ENCODE measurements around the gene BRD4. TPM values are rescaled to one million over a fixed set of nuclear protein-coding genes. Genes with fewer than 3 reads are reported as not detected.
A peak's percentile ranks its signal among the peaks of the same experiment; 100 is the strongest.

BRD4 gene
- total and polyA plus RNA-seq, 4 experiments from 2014 or later: 4.2 to 152 (median 98.4) TPM

DNA sequence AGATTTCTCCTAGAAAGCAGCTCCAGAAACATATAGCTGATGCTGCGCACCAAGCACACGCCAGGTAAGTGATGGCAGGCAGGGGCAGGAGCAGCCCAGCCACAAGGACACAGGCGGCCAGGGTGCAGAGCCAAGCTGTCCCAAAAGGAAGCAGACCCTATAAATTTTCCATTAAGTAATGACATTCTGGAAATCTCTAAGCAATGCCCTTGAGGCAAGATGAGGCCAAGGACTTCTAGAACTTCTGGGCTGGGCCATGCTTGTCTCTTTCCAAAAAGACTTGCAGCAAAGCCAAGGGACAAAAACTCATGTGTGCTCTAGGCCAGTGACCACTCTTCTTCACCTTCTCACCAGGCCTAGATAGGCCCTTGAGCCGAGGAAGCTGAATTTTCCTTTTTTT is 57.9 kb downstream of the BRD4 start:
- Histone ChIP-seq H3K4me1 (ENCODE audit: insufficient read depth, low read length) (peaks cover 46% of the 10 kb centered on the region), H3K9me3 (ENCODE audit: control insufficient read depth in 1 of 2, low read length in 2 of 2) (no peaks in the 10 kb centered on the region), H3K4me3 (ENCODE audit: low read length in 2 of 2) (no peak overlapping the region), H3K36me3 (ENCODE audit: insufficient read depth, low read length) (peaks cover 39% of the 10 kb centered on the region), H3K27me3 (ENCODE audit: insufficient read depth, low read length) (no peaks in the 10 kb centered on the region), H3K27ac (ENCODE audit: low read depth, low read length) (no peak overlapping the region)
- intact Hi-C loops (cut with micrococcal nuclease): no loop called here
- Mint-ChIP-seq H3K9me3 (peaks cover 0 to 2% (median 0%) of the 10 kb centered on the region in 8 donors), H3K27ac (peak overlapping the region in 4 of 7 donors; percentile 42 to 68 (median 42)), H3K4me1 (peaks cover 33 to 84% (median 63%) of the 10 kb centered on the region in 4 donors), H3K36me3 (peaks cover 31 to 47% of the 10 kb centered on the region in 2 donors), H3K27me3 (no peaks in the 10 kb centered on the region), H3K4me3 (peak overlapping the region in 1 of 8 donors; percentile 48)
- ChIA-PET CTCF (ENCODE audit: partially characterized antibody) (no interaction called here), POLR2A (ENCODE audit: partially characterized antibody) (interaction anchor here (0.6 kb wide), 1 partner anchor 14 kb away, joined by 3 read pairs; no protein-coding TSS in a partner anchor)
- DNase-seq: no peak

DNA sequence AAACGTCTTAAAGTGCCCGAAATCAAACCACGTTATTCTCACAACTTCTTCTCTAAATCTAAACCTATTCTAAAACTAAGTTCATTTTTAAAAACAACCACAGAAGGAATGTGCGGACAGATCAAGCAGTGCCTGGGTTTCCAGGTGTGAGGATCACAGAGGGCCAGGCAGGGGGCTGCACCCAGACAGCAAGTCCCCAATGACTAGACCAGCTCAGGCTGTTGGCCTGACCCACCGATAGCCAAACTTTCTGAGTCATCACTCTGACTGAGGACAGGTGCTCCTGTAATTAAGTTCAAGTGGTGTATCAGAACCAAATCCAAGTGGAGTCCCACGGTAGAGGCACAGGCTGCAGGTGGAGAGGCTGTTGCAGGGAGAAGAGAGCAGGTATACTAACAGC is 62.5 kb downstream of the BRD4 start:
- intact Hi-C loops (cut with micrococcal nuclease): no loop called here
- DNase-seq: no peak
- peaks cover 10 to 52% (median 42%) of the 10 kb centered on the region in 4 donors for H3K4me1 Mint-ChIP-seq

DNA sequence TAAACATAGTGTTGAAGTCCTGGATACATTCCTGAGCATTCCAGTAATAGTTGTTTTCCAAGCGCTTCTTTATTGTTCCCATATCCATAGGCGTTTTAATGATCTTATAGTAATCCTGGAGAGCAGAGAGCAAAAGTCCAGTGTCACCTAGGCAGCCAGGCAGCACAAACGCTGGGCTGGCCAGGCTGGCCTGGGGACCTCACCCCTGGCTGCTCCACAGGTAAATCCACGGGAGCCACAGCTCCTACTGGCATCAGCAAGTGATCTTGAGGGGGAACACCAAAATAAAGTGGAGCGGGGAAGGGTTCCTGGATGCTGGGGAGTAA is 63.4 kb downstream of the BRD4 start:
- peaks cover 7 to 44% (median 35%) of the 10 kb centered on the region in 4 donors for H3K4me1 Mint-ChIP-seq
- peaks cover 73 to 92% of the 10 kb centered on the region in 2 donors for H3K36me3 Mint-ChIP-seq
- H3K27me3 Mint-ChIP-seq: no peaks in the 10 kb centered on the region
- no peaks in the 10 kb centered on the region for H3K27me3 ChIP-seq (ENCODE audit: insufficient read depth, low read length)
- no peaks in the 10 kb centered on the region for H3K4me1 ChIP-seq (ENCODE audit: insufficient read depth, low read length)
- intact Hi-C loops (cut with micrococcal nuclease): no loop called here
- ChIA-PET POLR2A (ENCODE audit: partially characterized antibody) (no interaction called here), CTCF (ENCODE audit: partially characterized antibody) (interaction anchor here (1.9 kb wide), 1 partner anchor 150 kb away, joined by 4 read pairs; the partner anchor contains the start of gene AKAP8L)
- DNase-seq: no peak
- H3K27ac ChIP-seq (ENCODE audit: low read depth, low read length): no peak overlapping the region
- H3K4me3 Mint-ChIP-seq: no peak overlapping the region
- no peak overlapping the region for H3K4me3 ChIP-seq (ENCODE audit: low read length in 2 of 2)
- no peaks in the 10 kb centered on the region for H3K9me3 ChIP-seq (ENCODE audit: control insufficient read depth in 1 of 2, low read length in 2 of 2)
- peaks cover 0 to 2% (median 0%) of the 10 kb centered on the region in 8 donors for H3K9me3 Mint-ChIP-seq
- H3K27ac Mint-ChIP-seq: peak overlapping the region in 3 of 7 donors; percentile 42 to 75 (median 42)
- peaks cover 90% of the 10 kb centered on the region for H3K36me3 ChIP-seq (ENCODE audit: insufficient read depth, low read length)

More for the DNA sequence above, 62.5 kb downstream of the BRD4 start:
- H3K9me3 Mint-ChIP-seq: peaks cover 0 to 2% (median 0%) of the 10 kb centered on the region in 8 donors
- peaks cover 64 to 86% of the 10 kb centered on the region in 2 donors for H3K36me3 Mint-ChIP-seq
- no peaks in the 10 kb centered on the region for H3K9me3 ChIP-seq (ENCODE audit: control insufficient read depth in 1 of 2, low read length in 2 of 2)
- no peaks in the 10 kb centered on the region for H3K27me3 ChIP-seq (ENCODE audit: insufficient read depth, low read length)
- H3K27me3 Mint-ChIP-seq: no peaks in the 10 kb centered on the region
- ChIA-PET CTCF (ENCODE audit: partially characterized antibody) (no interaction called here), POLR2A (ENCODE audit: partially characterized antibody) (no interaction called here)
- peak overlapping the region in 4 of 7 donors; percentile 15 to 87 (median 44) for H3K27ac Mint-ChIP-seq
- H3K36me3 ChIP-seq (ENCODE audit: insufficient read depth, low read length): peaks cover 81% of the 10 kb centered on the region
- H3K4me3 ChIP-seq (ENCODE audit: low read length in 2 of 2): no peak overlapping the region
- H3K4me3 Mint-ChIP-seq: no peak overlapping the region
- H3K4me1 ChIP-seq (ENCODE audit: insufficient read depth, low read length): peaks cover 8% of the 10 kb centered on the region
- H3K27ac ChIP-seq (ENCODE audit: low read depth, low read length): no peak overlapping the region

DNA sequence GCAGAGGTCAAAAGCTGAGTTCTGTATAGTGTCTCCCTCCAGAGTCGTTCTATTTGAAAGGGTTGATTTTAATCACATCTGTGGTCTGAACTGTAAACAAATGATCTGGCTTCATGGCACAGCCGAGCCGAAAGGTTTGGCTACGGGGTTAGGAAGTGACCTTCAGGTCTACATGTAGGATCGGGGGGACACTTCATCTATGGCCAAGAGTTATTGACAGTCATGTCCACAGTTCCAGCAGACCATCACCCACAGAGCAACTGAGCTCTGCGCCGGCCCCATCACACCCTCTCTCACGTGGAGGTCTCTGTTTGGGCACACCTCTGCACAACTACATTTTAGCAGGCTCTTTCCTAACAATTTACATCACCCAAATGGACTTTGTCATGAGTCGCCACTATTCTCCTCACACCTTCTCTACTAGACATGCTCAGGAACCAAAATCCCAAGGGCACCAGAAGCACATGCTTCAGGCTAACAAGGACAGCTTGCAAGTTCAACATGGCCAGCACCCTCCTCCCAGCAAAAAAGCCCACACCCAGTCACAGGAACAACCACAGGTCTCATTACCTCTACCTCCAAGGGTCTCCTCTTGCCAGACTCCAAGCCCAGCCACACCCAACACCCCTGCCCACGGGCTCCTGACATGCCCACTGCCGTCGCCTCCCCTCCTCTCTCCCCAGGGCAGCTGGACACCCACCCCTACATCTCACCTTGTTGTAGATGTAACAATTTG is 64.0 kb downstream of the BRD4 start:
- ChIA-PET POLR2A (ENCODE audit: partially characterized antibody) (no interaction called here), CTCF (ENCODE audit: partially characterized antibody) (interaction anchor here (1.9 kb wide), 1 partner anchor 151 kb away, joined by 4 read pairs; the partner anchor contains the start of gene AKAP8L)
- H3K4me3 ChIP-seq (ENCODE audit: low read length in 2 of 2): no peak overlapping the region
- H3K4me1 ChIP-seq (ENCODE audit: insufficient read depth, low read length): no peaks in the 10 kb centered on the region
- no peak overlapping the region for H3K27ac ChIP-seq (ENCODE audit: low read depth, low read length)
- H3K36me3 ChIP-seq (ENCODE audit: insufficient read depth, low read length): peaks cover 95% of the 10 kb centered on the region
- H3K4me3 Mint-ChIP-seq: peak overlapping the region in 1 of 8 donors; percentile 32
- H3K27me3 Mint-ChIP-seq: no peaks in the 10 kb centered on the region
- H3K27me3 ChIP-seq (ENCODE audit: insufficient read depth, low read length): no peaks in the 10 kb centered on the region
- peaks cover 78 to 92% of the 10 kb centered on the region in 2 donors for H3K36me3 Mint-ChIP-seq
- peaks cover 0 to 2% (median 0%) of the 10 kb centered on the region in 8 donors for H3K9me3 Mint-ChIP-seq
- H3K9me3 ChIP-seq (ENCODE audit: control insufficient read depth in 1 of 2, low read length in 2 of 2): no peaks in the 10 kb centered on the region
- intact Hi-C loops (cut with micrococcal nuclease): no loop called here
- H3K4me1 Mint-ChIP-seq: peaks cover 7 to 41% (median 31%) of the 10 kb centered on the region in 4 donors
- DNase-seq: no peak
- H3K27ac Mint-ChIP-seq: peak overlapping the region in 6 of 7 donors; percentile 13 to 86 (median 66)

DNA sequence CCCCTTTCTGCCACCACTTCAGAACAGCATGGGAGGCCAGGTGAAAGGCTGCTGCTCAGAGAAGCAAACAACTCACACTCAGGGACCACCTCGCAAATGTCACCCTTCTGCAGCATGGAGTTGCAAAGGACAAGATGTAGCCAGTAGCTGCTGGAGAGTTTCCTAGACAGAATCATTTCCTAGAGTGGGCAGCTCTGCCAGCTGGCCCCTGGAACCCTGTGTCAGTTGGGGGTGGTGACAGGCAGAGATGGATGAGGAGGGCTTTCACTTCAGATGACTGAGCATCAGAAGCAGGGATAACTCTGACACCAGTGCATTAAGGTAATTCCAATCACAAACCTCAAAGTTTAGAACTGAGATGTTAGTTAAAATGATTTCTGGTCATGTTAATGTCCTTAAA is 65.7 kb downstream of the BRD4 start:
- intact Hi-C loops (cut with micrococcal nuclease): no loop called here
- H3K27ac Mint-ChIP-seq: peak overlapping the region in 2 of 7 donors; percentile 22 to 35

DNA sequence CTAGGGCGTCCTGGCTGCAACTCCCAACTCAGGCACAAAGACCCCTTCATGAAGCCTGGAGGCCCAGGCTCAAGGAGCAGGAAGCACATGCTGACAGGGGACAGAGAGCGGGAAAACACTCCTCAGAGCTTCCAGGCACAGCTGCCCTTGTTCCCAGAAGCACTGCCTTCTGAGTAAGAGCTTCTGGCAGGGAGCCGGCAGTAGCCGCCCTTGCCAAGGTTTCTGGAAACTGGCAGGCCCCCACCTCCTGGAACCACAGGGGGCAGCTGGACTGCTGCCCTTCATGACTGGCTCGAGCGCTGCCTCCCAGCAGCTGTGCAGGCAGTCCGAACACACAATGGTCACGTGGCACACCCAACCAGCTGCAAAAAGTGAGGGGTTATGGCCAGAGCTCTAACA is 66.5 kb downstream of the BRD4 start:
- Mint-ChIP-seq H3K4me3 (no peak overlapping the region), H3K4me1 (peaks cover 2 to 21% (median 15%) of the 10 kb centered on the region in 4 donors), H3K27ac (no peak overlapping the region), H3K9me3 (no peaks in the 10 kb centered on the region), H3K36me3 (peaks cover 74 to 86% of the 10 kb centered on the region in 2 donors), H3K27me3 (no peaks in the 10 kb centered on the region)
- CTCF ChIA-PET (ENCODE audit: partially characterized antibody): interaction anchor here (0.5 kb wide), 1 partner anchor 113 kb away, joined by 3 read pairs; no protein-coding TSS in a partner anchor
- no peaks in the 10 kb centered on the region for H3K4me1 ChIP-seq (ENCODE audit: insufficient read depth, low read length)
- intact Hi-C loops (cut with micrococcal nuclease): loop anchor here (2.0 kb wide), 1 partner anchor 113 kb away; the partner anchor contains the start of gene AKAP8
- POLR2A ChIA-PET (ENCODE audit: partially characterized antibody): no interaction called here
- DNase-seq: no peak
- H3K27me3 ChIP-seq (ENCODE audit: insufficient read depth, low read length): no peaks in the 10 kb centered on the region
- H3K9me3 ChIP-seq (ENCODE audit: control insufficient read depth in 1 of 2, low read length in 2 of 2): no peaks in the 10 kb centered on the region
- no peak overlapping the region for H3K4me3 ChIP-seq (ENCODE audit: low read length in 2 of 2)
- H3K36me3 ChIP-seq (ENCODE audit: insufficient read depth, low read length): peaks cover 83% of the 10 kb centered on the region
- H3K27ac ChIP-seq (ENCODE audit: low read depth, low read length): no peak overlapping the region

More for the DNA sequence above, 65.7 kb downstream of the BRD4 start:
- no peaks in the 10 kb centered on the region for H3K4me1 ChIP-seq (ENCODE audit: insufficient read depth, low read length)
- Mint-ChIP-seq H3K4me1 (peaks cover 4 to 29% (median 23%) of the 10 kb centered on the region in 4 donors), H3K36me3 (peaks cover 76 to 88% of the 10 kb centered on the region in 2 donors), H3K27me3 (no peaks in the 10 kb centered on the region), H3K4me3 (no peak overlapping the region), H3K9me3 (peaks cover 0 to 2% (median 0%) of the 10 kb centered on the region in 8 donors)
- no peaks in the 10 kb centered on the region for H3K9me3 ChIP-seq (ENCODE audit: control insufficient read depth in 1 of 2, low read length in 2 of 2)
- peaks cover 90% of the 10 kb centered on the region for H3K36me3 ChIP-seq (ENCODE audit: insufficient read depth, low read length)
- H3K27me3 ChIP-seq (ENCODE audit: insufficient read depth, low read length): no peaks in the 10 kb centered on the region
- H3K4me3 ChIP-seq (ENCODE audit: low read length in 2 of 2): no peak overlapping the region
- no peak overlapping the region for H3K27ac ChIP-seq (ENCODE audit: low read depth, low read length)
- DNase-seq: no peak
- ChIA-PET POLR2A (ENCODE audit: partially characterized antibody) (interaction anchor here (0.6 kb wide), 1 partner anchor 152 kb away, joined by 3 read pairs; the partner anchor contains the start of gene AKAP8L), CTCF (ENCODE audit: partially characterized antibody) (interaction anchor here (1.2 kb wide), 1 partner anchor 13 kb away, joined by 3 read pairs; no protein-coding TSS in a partner anchor)

DNA sequence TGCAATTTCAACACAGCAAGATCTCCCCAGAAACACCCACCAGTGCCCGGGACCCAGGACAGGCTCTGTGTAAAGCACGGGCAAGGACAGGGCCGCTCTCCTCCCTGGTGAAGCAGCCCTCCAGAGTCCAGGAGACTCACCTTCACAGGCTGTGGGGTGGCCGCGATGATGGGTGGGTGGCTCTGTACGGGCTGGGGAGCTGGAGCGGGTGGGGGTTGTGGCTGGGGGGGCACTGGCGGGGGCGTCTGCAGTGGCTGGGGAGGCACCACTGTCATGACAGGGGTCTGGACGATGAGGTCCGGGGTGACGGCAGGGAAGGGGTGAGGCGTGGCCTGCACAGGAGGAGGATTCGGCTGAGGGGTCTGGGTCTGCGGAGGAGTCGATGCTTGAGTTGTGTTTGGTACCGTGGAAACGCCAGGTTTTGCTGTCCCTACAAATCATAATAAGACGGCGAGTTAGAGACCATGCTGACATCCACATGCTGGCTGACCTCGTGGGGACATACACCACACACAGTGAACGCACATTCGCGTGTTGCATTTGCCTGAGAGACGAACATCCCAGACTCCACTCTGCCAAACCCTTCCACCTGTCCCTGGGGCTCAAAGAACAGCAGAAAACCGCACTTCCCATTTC is 67.0 kb downstream of the BRD4 start:
- H3K4me1 ChIP-seq (ENCODE audit: insufficient read depth, low read length): no peaks in the 10 kb centered on the region
- no peaks in the 10 kb centered on the region for H3K9me3 Mint-ChIP-seq
- CTCF ChIA-PET (ENCODE audit: partially characterized antibody): no interaction called here
- POLR2A ChIA-PET (ENCODE audit: partially characterized antibody): no interaction called here
- H3K27ac Mint-ChIP-seq: no peak overlapping the region
- no peak overlapping the region for H3K4me3 Mint-ChIP-seq
- H3K9me3 ChIP-seq (ENCODE audit: control insufficient read depth in 1 of 2, low read length in 2 of 2): no peaks in the 10 kb centered on the region
- no peaks in the 10 kb centered on the region for H3K27me3 Mint-ChIP-seq
- H3K36me3 ChIP-seq (ENCODE audit: insufficient read depth, low read length): peaks cover 83% of the 10 kb centered on the region
- no peak for DNase-seq
- H3K27me3 ChIP-seq (ENCODE audit: insufficient read depth, low read length): no peaks in the 10 kb centered on the region
- peaks cover 74 to 86% of the 10 kb centered on the region in 2 donors for H3K36me3 Mint-ChIP-seq
- intact Hi-C loops (cut with micrococcal nuclease): loop anchor here (2.0 kb wide), 1 partner anchor 113 kb away; the partner anchor contains the start of gene AKAP8
- no peak overlapping the region for H3K4me3 ChIP-seq (ENCODE audit: low read length in 2 of 2)
- H3K27ac ChIP-seq (ENCODE audit: low read depth, low read length): no peak overlapping the region
- H3K4me1 Mint-ChIP-seq: peaks cover 2 to 17% (median 11%) of the 10 kb centered on the region in 4 donors
